Fibroblast of lung (primary cell): Measurements from ENCODE around the gene FBLN2. TPM values are rescaled to one million over a fixed set of nuclear protein-coding genes. Genes with fewer than 3 reads are reported as not detected.

Source experiments
- DNase-seq, 2 donors: peaks; one replicate each; pipeline versions ENCODE4 v3.0.0 to v3.0.0-alpha.2; 2010; ENCODE audit warnings: low read depth in 2 of 2
- H2AFZ ChIP-seq: 2 replicates; pipeline ENCODE4 v1.5.1; 2012; ENCODE audit warnings: low read length, control low read depth, inconsistent platforms
- H3K27ac ChIP-seq: 2 replicates; pipeline ENCODE4 v1.5.1; 2011; ENCODE audit warnings: low read length, control low read depth; ENCODE audit not compliant: insufficient read depth
- H3K27me3 ChIP-seq: 2 replicates; pipeline ENCODE4 v1.5.1; 2011; ENCODE audit warnings: mild to moderate bottlenecking, low read length; ENCODE audit not compliant: control insufficient read depth, insufficient read depth
- H3K36me3 ChIP-seq: 2 replicates; pipeline ENCODE4 v1.5.1; 2011; ENCODE audit warnings: low read length; ENCODE audit not compliant: control insufficient read depth, insufficient read depth
- H3K4me1 ChIP-seq: 2 replicates; pipeline ENCODE4 v1.5.1; 2011; ENCODE audit warnings: low read length; ENCODE audit not compliant: control insufficient read depth, insufficient read depth; ENCODE audit errors: extremely low read depth
- H3K4me2 ChIP-seq: 2 replicates; pipeline ENCODE4 v1.5.1; 2011; ENCODE audit warnings: low read length, control low read depth; ENCODE audit not compliant: insufficient read depth; ENCODE audit errors: extremely low read depth
- H3K4me3 ChIP-seq, 4 experiments: fragments of 200-600 bp in 1 of 4; sonication (generic) in 1 of 4; replicated peaks in 1 of 4; 2 replicates each; pipeline ENCODE4 v1.5.1; 2011 to 2016; ENCODE audit warnings: low read length in 4 of 4, low read depth in 3 of 4, mild to moderate bottlenecking in 3 of 4, control low read depth in 2 of 4, inconsistent platforms in 1 of 4, mixed read lengths in 1 of 4; ENCODE audit not compliant: insufficient read depth in 1 of 4; ENCODE audit errors: control extremely low read depth in 1 of 4
- H3K79me2 ChIP-seq: 2 replicates; pipeline ENCODE4 v1.5.1; 2012; ENCODE audit warnings: mild to moderate bottlenecking, low read length, inconsistent platforms; ENCODE audit not compliant: control insufficient read depth, insufficient read depth
- H3K9ac ChIP-seq: 2 replicates; pipeline ENCODE4 v1.5.1; 2011; ENCODE audit warnings: mild to moderate bottlenecking, low read length, control low read depth; ENCODE audit not compliant: insufficient read depth
- H3K9me3 ChIP-seq: 2 replicates; pipeline ENCODE4 v1.5.1; 2012; ENCODE audit warnings: low read depth, low read length; ENCODE audit not compliant: control insufficient read depth, insufficient read depth
- H4K20me1 ChIP-seq: 2 replicates; pipeline ENCODE4 v1.5.1; 2011; ENCODE audit warnings: low read length; ENCODE audit not compliant: control insufficient read depth, insufficient read depth; ENCODE audit errors: extremely low read depth
- CTCF ChIP-seq, 2 donors: IDR thresholded peaks in 1 of 2; conservative IDR thresholded peaks in 1 of 2; 1 replicate in 1 of 2; 2 replicates in 1 of 2; pipeline ENCODE4 v1.5.1; 2011 to 2012; ENCODE audit warnings: low read length in 2 of 2, control low read depth in 1 of 2, inconsistent platforms in 1 of 2, low read depth in 1 of 2, mild to moderate bottlenecking in 1 of 2
- EZH2 ChIP-seq: IDR thresholded peaks from 2 replicates; pipeline ENCODE4 v1.5.1; 2012; ENCODE audit warnings: low read length, control low read depth, mild to moderate bottlenecking; ENCODE audit errors: missing control alignments
- polyA plus RNA-seq, 2 donors: library from polyadenylated mRNA; depleted of rRNA in 1 of 2; stranded (reverse) in 1 of 2; unstranded in 1 of 2; fragments of >200 nt; gene quantifications; 2 replicates each; pipeline ENCODE4 v1.2.1, GENCODE V29; 2011 to 2012; ENCODE audit warnings: missing spikeins in 1 of 2
- total RNA-seq: library from RNA; depleted of rRNA; stranded (reverse); fragments of >200 nt; gene quantifications from 2 replicates; pipeline ENCODE4 v1.2.1, GENCODE V29; 2014

Gene FBLN2
- total and polyA plus RNA-seq, 2 donors (not counting 1 experiment from before 2014, with no cell fraction given): 25.4 to 138 TPM

GRCh38 chr3:13536432-13536831 is 12.5 kb upstream of the FBLN2 start:
- no peak overlapping the region for H2AFZ ChIP-seq
- H3K4me1 ChIP-seq: peaks cover 13% of the 10 kb centered on the region
- no peaks in the 10 kb centered on the region for H3K79me2 ChIP-seq
- H3K27ac ChIP-seq: peak overlapping the region; percentile 95
- no peaks in the 10 kb centered on the region for H3K27me3 ChIP-seq
- TF ChIP-seq CTCF (conservative IDR thresholded peaks at IDR 0.05 in 1 of 2, IDR thresholded peaks at IDR 0.05 in 1 of 2; ENCODE audit: low read depth in 1 of 2, low read length in 2 of 2) (no peak), EZH2 (no peak)
- no peaks in the 10 kb centered on the region for H3K9me3 ChIP-seq
- no peak for DNase-seq
- H3K9ac ChIP-seq: no peak overlapping the region
- no peaks in the 10 kb centered on the region for H4K20me1 ChIP-seq
- H3K36me3 ChIP-seq: no peaks in the 10 kb centered on the region
- H3K4me2 ChIP-seq: no peak overlapping the region
- no peak overlapping the region for H3K4me3 ChIP-seq

GRCh38 chr3:13536832-13537231 is 12.1 kb upstream of the FBLN2 start:
- Histone ChIP-seq H3K9ac (no peak overlapping the region), H3K36me3 (no peaks in the 10 kb centered on the region), H3K27me3 (no peaks in the 10 kb centered on the region), H3K4me3 (no peak overlapping the region), H3K9me3 (no peaks in the 10 kb centered on the region), H4K20me1 (no peaks in the 10 kb centered on the region), H3K4me2 (no peak overlapping the region), H3K4me1 (peaks cover 13% of the 10 kb centered on the region), H3K27ac (peak overlapping the region; percentile 95), H3K79me2 (no peaks in the 10 kb centered on the region), H2AFZ (no peak overlapping the region)
- no peak for DNase-seq
- TF ChIP-seq EZH2 (no peak), CTCF (conservative IDR thresholded peaks at IDR 0.05 in 1 of 2, IDR thresholded peaks at IDR 0.05 in 1 of 2; ENCODE audit: low read depth in 1 of 2, low read length in 2 of 2) (no peak)

- Histone ChIP-seq H3K4me1 (peaks cover 13% of the 10 kb centered on the region), H3K4me3 (no peak overlapping the region), H4K20me1 (no peaks in the 10 kb centered on the region), H3K36me3 (no peaks in the 10 kb centered on the region), H3K27ac (peak overlapping the region; percentile 95), H3K4me2 (peak overlapping the region; percentile 27), H3K79me2 (no peaks in the 10 kb centered on the region), H3K9ac (no peak overlapping the region), H3K9me3 (no peaks in the 10 kb centered on the region), H2AFZ (no peak overlapping the region), H3K27me3 (no peaks in the 10 kb centered on the region)
- no peak for DNase-seq
- TF ChIP-seq EZH2 (no peak), CTCF (conservative IDR thresholded peaks at IDR 0.05 in 1 of 2, IDR thresholded peaks at IDR 0.05 in 1 of 2; ENCODE audit: low read depth in 1 of 2, low read length in 2 of 2) (no peak)
Measured at GRCh38 chr3:13537244-13537908, 11.5 kb upstream of the FBLN2 start.
